Body of pancreas (tissue), 4 donors: Measurements from ENCODE around the gene ANXA9. TPM values are rescaled to one million over a fixed set of nuclear protein-coding genes. Genes with fewer than 3 reads are reported as not detected.

Source experiments
- ATAC-seq: fragments of 150-250 bp; one replicate; pipeline ENCODE4 v1.9.1; 2016
- DNase-seq, 4 donors: peaks; one replicate each; pipeline ENCODE4 v3.0.0-alpha.2; 2019
- H3K27ac ChIP-seq, 4 donors: fragments of 200-600 bp; sonication (generic); 1 replicate in 3 of 4; 2 replicates in 1 of 4; pipeline versions ENCODE4 v1.5.1 to v1.6.1; 2016 to 2019; ENCODE audit warnings: mild to moderate bottlenecking in 1 of 4, mixed read lengths in 1 of 4, moderate library complexity in 1 of 4
- H3K27me3 ChIP-seq, 2 donors: fragments of 200-600 bp; sonication (generic); one replicate each; pipeline ENCODE4 v1.6.0; 2016; ENCODE audit warnings: mild to moderate bottlenecking in 1 of 2
- H3K36me3 ChIP-seq, 2 donors: fragments of 200-600 bp; sonication (generic); replicated peaks in 1 of 2; 2 replicates each; pipeline ENCODE4 v1.5.1; 2016; ENCODE audit warnings: low read depth in 2 of 2; ENCODE audit not compliant: insufficient read depth in 1 of 2
- H3K4me1 ChIP-seq: fragments of 200-600 bp; sonication (generic); one replicate; pipeline ENCODE4 v1.6.0; 2016
- H3K4me3 ChIP-seq, 2 donors: fragments of 200-600 bp; sonication (generic); 1 replicate in 1 of 2; 2 replicates in 1 of 2; pipeline ENCODE4 v1.5.1; 2016 to 2019
- H3K9me3 ChIP-seq, 3 donors: fragments of 200-600 bp; sonication (generic); 1 replicate in 2 of 3; 2 replicates in 1 of 3; pipeline ENCODE4 v1.5.1; 2016
- CTCF ChIP-seq, 7 experiments: fragments of 450-650 bp in 4 of 7; fragments of 200-600 bp in 3 of 7; sonication (generic) in 3 of 7; IDR thresholded peaks; one replicate each; pipeline ENCODE4 v1.5.1; 2016 to 2019; ENCODE audit warnings: antibody characterized with exemption in 7 of 7
- POLR2A ChIP-seq, 3 donors: fragments of 450-650 bp; IDR thresholded peaks; one replicate each; pipeline ENCODE4 v1.6.1; 2016; ENCODE audit warnings: antibody characterized with exemption in 3 of 3, mild to moderate bottlenecking in 2 of 3
- WGBS, 2 donors: methylation state at CpG; one replicate each; pipeline ENCODE4 v1.1.5; 2017; 5-methylcytosine and 5-hydroxymethylcytosine counted together
- intact Hi-C: fragments of 100-400 bp; cut with DNase I; formaldehyde crosslinking; loops from one replicate; pipeline ENCODE4 v1.15.1; 2023
- small RNA-seq: library from RNA; depleted of rRNA; stranded (forward); fragments of <200 nt; gene quantifications from one replicate; pipeline ENCODE3, GENCODE V24; 2016
- total RNA-seq, 2 donors: library from RNA; depleted of rRNA; stranded (reverse); fragments of >200 nt; gene quantifications; one replicate each; pipeline ENCODE4 v1.1.0, GENCODE V29; 2016

The ANXA9 gene
- total RNA-seq, 2 donors from 2014 or later, result 17.4 to 33.3 TPM

DNA sequence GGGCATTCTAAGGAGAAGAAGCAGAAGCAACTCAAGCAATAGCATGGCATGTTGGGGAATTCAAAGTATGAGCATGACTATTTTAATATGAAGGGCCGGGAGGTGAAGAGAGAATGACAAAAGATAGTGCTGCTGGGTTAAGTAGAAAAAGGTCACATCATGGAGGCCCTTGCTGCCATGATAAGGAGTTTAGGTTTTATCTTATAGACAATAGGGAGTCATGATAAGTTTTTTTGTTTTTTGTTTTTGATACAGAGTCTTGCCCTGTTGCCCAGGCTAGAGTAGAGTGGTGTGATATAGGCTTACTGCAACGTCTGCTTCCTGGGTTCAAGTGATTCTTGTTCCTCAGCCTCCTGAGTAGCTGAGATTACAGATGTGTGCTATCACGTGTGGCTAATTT is 57.4 kb downstream of the ANXA9 start:
- ATAC-seq (no peak), DNase-seq (no peak)
- Histone ChIP-seq H3K4me3 (no peak overlapping the region), H3K27me3 (no peaks in the 10 kb centered on the region), H3K36me3 (no peaks in the 10 kb centered on the region), H3K4me1 (no peaks in the 10 kb centered on the region), H3K27ac (no peak overlapping the region), H3K9me3 (no peaks in the 10 kb centered on the region)
- no peak for TF ChIP-seq CTCF (IDR thresholded peaks at IDR 0.05)
- TF ChIP-seq POLR2A (IDR thresholded peaks at IDR 0.05), result no peak
- intact Hi-C loops, result no loop called here
- WGBS, 2 donors, result 77 to 89% methylated on average over 3 of the region's 3 CpGs

- peaks cover 5% of the 10 kb centered on the region for H3K4me1 ChIP-seq
- H3K36me3 ChIP-seq, result no peaks in the 10 kb centered on the region
- no peaks in the 10 kb centered on the region for H3K27me3 ChIP-seq
- WGBS, 2 donors, result 69 to 78% methylated on average over 1 of the region's 1 CpG
- no peak for TF ChIP-seq POLR2A (IDR thresholded peaks at IDR 0.05)
- TF ChIP-seq CTCF (IDR thresholded peaks at IDR 0.05), result no peak
- no peaks in the 10 kb centered on the region for H3K9me3 ChIP-seq
- ATAC-seq (no peak), DNase-seq (no peak)
- H3K4me3 ChIP-seq, result no peak overlapping the region
- no peak overlapping the region for H3K27ac ChIP-seq
- intact Hi-C loops, result no loop called here
These were observed 61.1 kb downstream of the ANXA9 start for GRCh38 chr1:151043163-151043562.

Small RNA genes within 50 kb of the gene (small RNA-seq; reads per million reads assigned to genes)
- gene RNU6-884P, result not detected

Other genes starting within 250 kb of the ANXA9 start
- gene CTSS, start 216.5 kb upstream of the ANXA9 start, total RNA-seq, result 10 to 100 TPM in 1 of 2 donors, 1 to 10 TPM in 1; 3.6 to 30.6 TPM
- 10 to 100 TPM; 11.9 to 18.4 TPM for gene CTSK, start 174.0 kb upstream of the ANXA9 start, total RNA-seq
- 10 to 100 TPM; 20.4 to 27.8 TPM for gene ARNT, start 105.7 kb upstream of the ANXA9 start, total RNA-seq
- not detected for gene CTXND2, start 95.2 kb upstream of the ANXA9 start, total RNA-seq
- gene SETDB1, start 55.9 kb upstream of the ANXA9 start, total RNA-seq, result 10 to 100 TPM; 26.5 to 45.2 TPM
- gene CERS2, start 7.5 kb upstream of the ANXA9 start, total RNA-seq, result 10 to 100 TPM; 70.9 to 84.8 TPM
- gene MINDY1, start 24.6 kb downstream of the ANXA9 start, total RNA-seq, result 10 to 100 TPM; 36.3 to 39.2 TPM
- gene PRUNE1, start 26.2 kb downstream of the ANXA9 start, total RNA-seq, result 10 to 100 TPM; 15.8 to 19.4 TPM
- gene BNIPL, start 54.3 kb downstream of the ANXA9 start, total RNA-seq, result under 1 TPM in 1 of 2 donors, not detected in 1; 0.26 TPM
- gene C1orf56, start 65.5 kb downstream of the ANXA9 start, total RNA-seq, result 1 to 10 TPM; 5.7 to 6.9 TPM
- 10 to 100 TPM; 40.2 to 43.8 TPM for gene CDC42SE1, start 77.3 kb downstream of the ANXA9 start, total RNA-seq
- gene MLLT11, start 78.1 kb downstream of the ANXA9 start, total RNA-seq, result 1 to 10 TPM in 1 of 2 donors, under 1 TPM in 1; 0.26 to 1.6 TPM
- gene GABPB2, start 88.5 kb downstream of the ANXA9 start, total RNA-seq, result 1 to 10 TPM; 4.3 to 9.1 TPM
- gene SEMA6C, start 164.3 kb downstream of the ANXA9 start, total RNA-seq, result 1 to 10 TPM; 3.6 to 5.3 TPM
- gene TNFAIP8L2, start 174.4 kb downstream of the ANXA9 start, total RNA-seq, result 1 to 10 TPM in 1 of 2 donors, under 1 TPM in 1; 0.99 to 1.6 TPM
- 1 to 10 TPM; 6.7 to 9.6 TPM for gene LYSMD1, start 183.6 kb downstream of the ANXA9 start, total RNA-seq
- gene SCNM1, start 183.9 kb downstream of the ANXA9 start, total RNA-seq, result 10 to 100 TPM; 16.2 to 28.0 TPM
- 1 to 10 TPM in 1 of 2 donors, not detected in 1; 3.0 TPM for gene TMOD4, start 193.7 kb downstream of the ANXA9 start, total RNA-seq
- gene VPS72, start 207.9 kb downstream of the ANXA9 start, total RNA-seq, result 10 to 100 TPM in 1 of 2 donors, 1 to 10 TPM in 1; 6.9 to 19.2 TPM
- 10 to 100 TPM; 19.5 to 51.4 TPM for gene PIP5K1A, start 216.3 kb downstream of the ANXA9 start, total RNA-seq